Activated CD8-positive, alpha-beta T cell treated with anti-CD3 and anti-CD28 coated beads for 36 hours (primary cell): ENCODE results near the gene LRP1B. TPM values are rescaled to one million over a fixed set of nuclear protein-coding genes. Genes with fewer than 3 reads are reported as not detected.

ENCODE experiments used
- ATAC-seq: fragments of 200-7000 bp; cut with Tn5 transposase; one replicate; pipeline ENCODE4 v1.10.0; 2021; ENCODE audit warnings: mild to moderate bottlenecking, moderate library complexity
- CTCF ChIA-PET: fragments of 350-600 bp; sonication (Branson Sonifier 250); formaldehyde crosslinking; loops from one replicate; lab custom pipeline; 2021; ENCODE audit warnings: antibody characterized with exemption; lab: Charles Lee
- POLR2A ChIA-PET: fragments of 350-600 bp; sonication (Branson Sonifier 250); formaldehyde crosslinking; loops from one replicate; lab custom pipeline; 2021; ENCODE audit warnings: antibody characterized with exemption; lab: Charles Lee
- DNase-seq: peaks from one replicate; pipeline ENCODE4 v3.0.0-alpha.2; 2020
- H3K27ac Mint-ChIP-seq: one replicate; pipeline ENCODE4 v1.8.0; 2021; ENCODE audit warnings: mild to moderate bottlenecking, mixed read lengths
- H3K27me3 Mint-ChIP-seq: one replicate; pipeline ENCODE4 v1.8.0; 2021; ENCODE audit warnings: mixed read lengths
- H3K36me3 Mint-ChIP-seq: one replicate; pipeline ENCODE4 v1.8.0; 2021; ENCODE audit warnings: low read depth, mixed read lengths
- H3K4me1 Mint-ChIP-seq: one replicate; pipeline ENCODE4 v1.8.0; 2021; ENCODE audit warnings: low read depth, mixed read lengths
- H3K4me3 Mint-ChIP-seq: one replicate; pipeline ENCODE4 v1.8.0; 2021; ENCODE audit warnings: mild to moderate bottlenecking, moderate library complexity, mixed read lengths
- H3K9me3 Mint-ChIP-seq: one replicate; pipeline ENCODE4 v1.8.0; 2021; ENCODE audit warnings: mixed read lengths
- CTCF ChIP-seq: fragments of 200-600 bp; IDR thresholded peaks from one replicate; pipeline ENCODE4 v1.8.0; 2022; ENCODE audit warnings: antibody characterized with exemption, mild to moderate bottlenecking
- intact Hi-C: fragments of 100-400 bp; cut with micrococcal nuclease; formaldehyde crosslinking; loops from one replicate; pipeline ENCODE4 v1.10.0; 2022
- microRNA-seq: library from miRNA; unstranded; fragments of <30 nt; microRNA quantifications from one replicate; pipeline ENCODE4 v1.2.0, GENCODE V29; 2022; ENCODE audit warnings: borderline microRNAs expressed, borderline replicate concordance
- total RNA-seq, 2 experiments: library from RNA; stranded (reverse); gene quantifications; one replicate each; pipeline ENCODE4 v1.2.3, GENCODE V29; 2021

The LRP1B gene
- total RNA-seq, 2 experiments from 2014 or later, result not detected

- CTCF ChIA-PET, result no interaction called here
- Mint-ChIP-seq H3K9me3 (peaks cover 3% of the 10 kb centered on the region), H3K4me1 (no peaks in the 10 kb centered on the region), H3K27ac (no peak overlapping the region), H3K27me3 (no peaks in the 10 kb centered on the region), H3K36me3 (no peaks in the 10 kb centered on the region), H3K4me3 (no peak overlapping the region)
- no peak for TF ChIP-seq CTCF
- POLR2A ChIA-PET, result no interaction called here
- no peak for ATAC-seq
- intact Hi-C loops, result no loop called here
- DNase-seq, result no peak
These were observed 1931.5 kb downstream of the LRP1B start for GRCh38 chr2:140199312-140199711.

- intact Hi-C loops, result no loop called here
- ChIA-PET CTCF (no interaction called here), POLR2A (no interaction called here)
- no peaks in the 10 kb centered on the region for H3K36me3 Mint-ChIP-seq
- H3K4me3 Mint-ChIP-seq, result no peak overlapping the region
- no peak for TF ChIP-seq CTCF
- H3K4me1 Mint-ChIP-seq, result no peaks in the 10 kb centered on the region
- H3K9me3 Mint-ChIP-seq, result peaks cover 2% of the 10 kb centered on the region
- no peak for ATAC-seq
- DNase-seq, result no peak
- no peaks in the 10 kb centered on the region for H3K27me3 Mint-ChIP-seq
- no peak overlapping the region for H3K27ac Mint-ChIP-seq
These were observed 1943.7 kb downstream of the LRP1B start for GRCh38 chr2:140187086-140187485.

- ATAC-seq (no peak), DNase-seq (no peak)
- no peak for TF ChIP-seq CTCF
- Mint-ChIP-seq H3K27me3 (no peaks in the 10 kb centered on the region), H3K27ac (no peak overlapping the region), H3K9me3 (peaks cover 2% of the 10 kb centered on the region), H3K36me3 (no peaks in the 10 kb centered on the region), H3K4me1 (no peaks in the 10 kb centered on the region), H3K4me3 (no peak overlapping the region)
- CTCF ChIA-PET, result no interaction called here
- POLR2A ChIA-PET, result no interaction called here
- intact Hi-C loops, result no loop called here
These were observed 1944.5 kb downstream of the LRP1B start for GRCh38 chr2:140186313-140186712.

GRCh38 chr2:140185076-140185475 lies 1945.7 kb downstream of the LRP1B start:
- Mint-ChIP-seq H3K36me3 (no peaks in the 10 kb centered on the region), H3K27me3 (no peaks in the 10 kb centered on the region), H3K4me3 (no peak overlapping the region), H3K9me3 (peaks cover 2% of the 10 kb centered on the region), H3K27ac (no peak overlapping the region), H3K4me1 (no peaks in the 10 kb centered on the region)
- ATAC-seq (no peak), DNase-seq (no peak)
- ChIA-PET CTCF (no interaction called here), POLR2A (no interaction called here)
- no peak for TF ChIP-seq CTCF
- intact Hi-C loops, result no loop called here

- Mint-ChIP-seq H3K4me3 (no peak overlapping the region), H3K27ac (no peak overlapping the region), H3K4me1 (no peaks in the 10 kb centered on the region), H3K27me3 (no peaks in the 10 kb centered on the region), H3K36me3 (no peaks in the 10 kb centered on the region), H3K9me3 (peaks cover 2% of the 10 kb centered on the region)
- intact Hi-C loops, result no loop called here
- ChIA-PET CTCF (no interaction called here), POLR2A (no interaction called here)
- DNase-seq (no peak), ATAC-seq (no peak)
- TF ChIP-seq CTCF, result no peak
These were observed 1947.6 kb downstream of the LRP1B start for GRCh38 chr2:140183056-140183765.

Small RNA genes lying within 50 kb of the gene (microRNA-seq; reads per million reads assigned to microRNA genes)
- gene MIR7157, result not detected
